Measurements from ENCODE around the gene PIAS2.

PIAS2 gene

GRCh38 chr18:46754661-46755292, 162.5 kb downstream of the PIAS2 start:
- DNase-seq (ENCODE audit: low read depth): no peak
- no peak overlapping the region for H3K4me3 ChIP-seq (ENCODE audit: low read depth, low read length)
- TF ChIP-seq, protein P1, sequence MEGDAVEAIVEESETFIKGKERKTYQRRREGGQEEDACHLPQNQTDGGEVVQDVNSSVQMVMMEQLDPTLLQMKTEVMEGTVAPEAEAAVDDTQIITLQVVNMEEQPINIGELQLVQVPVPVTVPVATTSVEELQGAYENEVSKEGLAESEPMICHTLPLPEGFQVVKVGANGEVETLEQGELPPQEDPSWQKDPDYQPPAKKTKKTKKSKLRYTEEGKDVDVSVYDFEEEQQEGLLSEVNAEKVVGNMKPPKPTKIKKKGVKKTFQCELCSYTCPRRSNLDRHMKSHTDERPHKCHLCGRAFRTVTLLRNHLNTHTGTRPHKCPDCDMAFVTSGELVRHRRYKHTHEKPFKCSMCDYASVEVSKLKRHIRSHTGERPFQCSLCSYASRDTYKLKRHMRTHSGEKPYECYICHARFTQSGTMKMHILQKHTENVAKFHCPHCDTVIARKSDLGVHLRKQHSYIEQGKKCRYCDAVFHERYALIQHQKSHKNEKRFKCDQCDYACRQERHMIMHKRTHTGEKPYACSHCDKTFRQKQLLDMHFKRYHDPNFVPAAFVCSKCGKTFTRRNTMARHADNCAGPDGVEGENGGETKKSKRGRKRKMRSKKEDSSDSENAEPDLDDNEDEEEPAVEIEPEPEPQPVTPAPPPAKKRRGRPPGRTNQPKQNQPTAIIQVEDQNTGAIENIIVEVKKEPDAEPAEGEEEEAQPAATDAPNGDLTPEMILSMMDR (conservative IDR thresholded peaks at IDR 0.05; ENCODE audit: low read depth, low read length): peak; percentile 9

DNA sequence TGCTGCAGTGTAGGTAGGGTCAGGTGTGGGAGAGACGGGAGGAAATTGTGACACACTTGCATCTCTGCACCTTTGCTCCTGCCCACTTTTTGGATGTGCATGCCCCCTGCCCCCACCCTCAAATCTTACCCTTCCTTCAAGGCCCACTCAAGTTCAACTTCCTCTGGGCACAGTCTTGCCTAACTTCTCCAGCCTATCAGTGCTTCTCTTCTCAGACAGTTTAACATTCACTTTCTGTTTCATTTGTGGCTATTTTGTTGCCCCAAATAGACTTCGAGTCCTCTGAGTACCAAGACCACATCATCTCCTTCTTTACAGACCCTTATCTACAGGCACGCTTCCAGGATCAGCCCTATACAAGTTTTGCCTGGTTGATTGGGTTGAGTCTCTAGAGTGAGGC, 163.1 kb downstream of the PIAS2 start:
- TF ChIP-seq, protein P1 (conservative IDR thresholded peaks at IDR 0.05; ENCODE audit: low read depth, low read length): no peak
- DNase-seq (ENCODE audit: low read depth): no peak
- H3K4me3 ChIP-seq (ENCODE audit: low read depth, low read length): no peak overlapping the region
